GM23248 (cell line): ENCODE data around the gene CBY2. TPM values are rescaled to one million over a fixed set of nuclear protein-coding genes. Genes with fewer than 3 reads are reported as not detected.

Experiments
- DNase-seq: peaks from one replicate; pipeline ENCODE4 v3.0.0-alpha.2; 2015
- H2AFZ ChIP-seq: fragments of 200-600 bp; sonication (generic); 2 replicates; pipeline ENCODE4 v1.6.1; 2016; ENCODE audit warnings: antibody characterized with exemption
- H3F3A ChIP-seq: fragments of 200-600 bp; sonication (generic); 2 replicates; pipeline ENCODE4 v1.6.1; 2016; ENCODE audit warnings: mild to moderate bottlenecking, antibody characterized with exemption, mixed run types; ENCODE audit not compliant: insufficient read depth
- H3K27ac ChIP-seq: fragments of 200-600 bp; sonication (generic); 2 replicates; pipeline ENCODE4 v1.5.1; 2016; ENCODE audit warnings: mild to moderate bottlenecking
- H3K27me3 ChIP-seq: fragments of 200-600 bp; sonication (generic); replicated peaks from 2 replicates; pipeline ENCODE4 v1.6.1; 2016; ENCODE audit warnings: mild to moderate bottlenecking; ENCODE audit not compliant: insufficient read depth
- H3K36me3 ChIP-seq: fragments of 200-600 bp; sonication (generic); 2 replicates; pipeline ENCODE4 v1.6.1; 2016; ENCODE audit warnings: low read depth, mild to moderate bottlenecking
- H3K4me1 ChIP-seq: fragments of 200-600 bp; sonication (generic); 2 replicates; pipeline ENCODE4 v1.6.1; 2016; ENCODE audit warnings: mild to moderate bottlenecking; ENCODE audit not compliant: insufficient read depth
- H3K4me2 ChIP-seq: fragments of 200-600 bp; sonication (generic); one replicate; pipeline ENCODE4 v1.6.1; 2016; ENCODE audit warnings: mild to moderate bottlenecking; ENCODE audit not compliant: unreplicated experiment
- H3K4me3 ChIP-seq: fragments of 200-600 bp; sonication (generic); 2 replicates; pipeline ENCODE4 v1.5.1; 2016; ENCODE audit warnings: mild to moderate bottlenecking
- H3K79me2 ChIP-seq: fragments of 200-600 bp; sonication (generic); 2 replicates; pipeline ENCODE4 v1.6.1; 2016; ENCODE audit warnings: mild to moderate bottlenecking; ENCODE audit not compliant: insufficient read depth
- H3K9ac ChIP-seq: fragments of 200-600 bp; sonication (generic); 2 replicates; pipeline ENCODE4 v1.6.1; 2016; ENCODE audit warnings: mild to moderate bottlenecking
- H3K9me2 ChIP-seq: fragments of 200-600 bp; sonication (generic); 2 replicates; pipeline ENCODE4 v1.6.1; 2016; ENCODE audit warnings: mixed run types, mild to moderate bottlenecking, moderate library complexity; ENCODE audit not compliant: insufficient read depth
- H3K9me3 ChIP-seq: fragments of 200-600 bp; sonication (generic); one replicate; pipeline ENCODE4 v1.6.1; 2017; ENCODE audit warnings: low read depth
- H4K20me1 ChIP-seq: fragments of 200-600 bp; sonication (generic); 2 replicates; pipeline ENCODE4 v1.6.0; 2016; ENCODE audit not compliant: insufficient read depth
- EZH2 ChIP-seq: fragments of 200-600 bp; sonication (generic); IDR thresholded peaks from 2 replicates; pipeline ENCODE4 v1.6.1; 2018; ENCODE audit warnings: antibody characterized with exemption, mild to moderate bottlenecking; ENCODE audit not compliant: insufficient read depth, poor library complexity, severe bottlenecking
- EZH2phosphoT487 ChIP-seq: fragments of 200-600 bp; sonication (generic); IDR thresholded peaks from 2 replicates; pipeline ENCODE4 v1.6.1; 2018; ENCODE audit warnings: antibody characterized with exemption, moderate library complexity, mild to moderate bottlenecking, low read depth; ENCODE audit not compliant: insufficient read depth
- WGBS, 2 experiments: methylation state at CpG; one replicate each; pipeline ENCODE4 v1.1.6; 2015 to 2017; ENCODE audit warnings: low lambda C conversion rate in 2 of 2, low coverage in 1 of 2; ENCODE audit errors: missing lambda C conversion rate in 2 of 2; 5-methylcytosine and 5-hydroxymethylcytosine counted together
- in situ Hi-C: fragments of 300-500 bp; cut with MboI; formaldehyde crosslinking; loops from 2 replicates; pipeline ENCODE4 v1.15.0; 2020
- polyA plus RNA-seq: library from polyadenylated mRNA; unstranded; fragments of >200 nt; fragmentation: Nextera tagmentation; extraction: Ambion mirVana; gene quantifications from 2 replicates; pipeline ENCODE4 v1.2.1, GENCODE V29; 2016
- total RNA-seq: library from RNA; depleted of rRNA; stranded (reverse); fragments of >200 nt; shearing (Covaris generic); gene quantifications from 2 replicates; pipeline ENCODE4 v1.2.3, GENCODE V29; 2014

The CBY2 gene
- total and polyA plus RNA-seq, 2 experiments from 2014 or later = not detected

GRCh38 chr13:45723798-45724197, 21.7 kb downstream of the CBY2 start:
- Histone ChIP-seq H2AFZ (no peak overlapping the region), H3K36me3 (no peaks in the 10 kb centered on the region), H3K9me3 (no peaks in the 10 kb centered on the region), H3K79me2 (no peaks in the 10 kb centered on the region), H3K4me1 (no peaks in the 10 kb centered on the region), H3K27me3 (peaks cover 38% of the 10 kb centered on the region), H4K20me1 (no peaks in the 10 kb centered on the region), H3K4me2 (no peak overlapping the region), H3K9me2 (no peaks in the 10 kb centered on the region), H3F3A (no peaks in the 10 kb centered on the region), H3K27ac (no peak overlapping the region), H3K9ac (no peak overlapping the region), H3K4me3 (no peak overlapping the region)
- in situ Hi-C loops = no loop called here
- TF ChIP-seq EZH2phosphoT487 (no peak), EZH2 (no peak)
- DNase-seq = no peak
- WGBS, 2 experiments = 33 to 45% methylated on average over 2 of the region's 2 CpGs

- TF ChIP-seq EZH2phosphoT487 = no peak
- no peak for TF ChIP-seq EZH2
- no peaks in the 10 kb centered on the region for H3K36me3 ChIP-seq
- no peaks in the 10 kb centered on the region for H3F3A ChIP-seq
- H3K4me2 ChIP-seq = no peak overlapping the region
- H3K9me2 ChIP-seq = no peaks in the 10 kb centered on the region
- H3K4me3 ChIP-seq = no peak overlapping the region
- H3K79me2 ChIP-seq = no peaks in the 10 kb centered on the region
- 73 to 83% methylated on average over 6 of the region's 6 CpGs for WGBS, 2 experiments
- no peaks in the 10 kb centered on the region for H4K20me1 ChIP-seq
- no peaks in the 10 kb centered on the region for H3K4me1 ChIP-seq
- no peak overlapping the region for H2AFZ ChIP-seq
- in situ Hi-C loops = no loop called here
- peak; percentile 9 for DNase-seq
- peaks cover 50% of the 10 kb centered on the region for H3K27me3 ChIP-seq
- no peaks in the 10 kb centered on the region for H3K9me3 ChIP-seq
- H3K27ac ChIP-seq = no peak overlapping the region
- no peak overlapping the region for H3K9ac ChIP-seq
These were observed 26.6 kb downstream of the CBY2 start for GRCh38 chr13:45728759-45729158.

GRCh38 chr13:45731455-45731854, 29.3 kb downstream of the CBY2 start:
- Histone ChIP-seq H3K79me2 (no peaks in the 10 kb centered on the region), H3K36me3 (no peaks in the 10 kb centered on the region), H3K9ac (no peak overlapping the region), H3K4me2 (no peak overlapping the region), H3F3A (no peaks in the 10 kb centered on the region), H3K4me3 (no peak overlapping the region), H3K9me3 (no peaks in the 10 kb centered on the region), H3K27me3 (peaks cover 31% of the 10 kb centered on the region; the same call in 1 of the 2 replicates), H3K9me2 (no peaks in the 10 kb centered on the region), H2AFZ (no peak overlapping the region), H4K20me1 (no peaks in the 10 kb centered on the region), H3K27ac (no peak overlapping the region), H3K4me1 (no peaks in the 10 kb centered on the region)
- in situ Hi-C loops = no loop called here
- no peak for TF ChIP-seq EZH2
- no peak for TF ChIP-seq EZH2phosphoT487
- WGBS, 2 experiments = 51 to 55% methylated on average over 3 of the region's 3 CpGs
- no peak for DNase-seq

- H3K4me3 ChIP-seq = no peak overlapping the region
- H3K4me2 ChIP-seq = no peak overlapping the region
- no peaks in the 10 kb centered on the region for H3F3A ChIP-seq
- no peak overlapping the region for H3K9ac ChIP-seq
- no peaks in the 10 kb centered on the region for H3K36me3 ChIP-seq
- no peak overlapping the region for H2AFZ ChIP-seq
- H4K20me1 ChIP-seq = no peaks in the 10 kb centered on the region
- no peak overlapping the region for H3K27ac ChIP-seq
- TF ChIP-seq EZH2 (no peak), EZH2phosphoT487 (no peak)
- H3K9me3 ChIP-seq = no peaks in the 10 kb centered on the region
- peaks cover 31% of the 10 kb centered on the region; the same call in 1 of the 2 replicates for H3K27me3 ChIP-seq
- H3K4me1 ChIP-seq = no peaks in the 10 kb centered on the region
- WGBS, 2 experiments = 11 to 13% methylated on average over 5 of the region's 5 CpGs
- no peak for DNase-seq
- H3K9me2 ChIP-seq = no peaks in the 10 kb centered on the region
- in situ Hi-C loops = no loop called here
- no peaks in the 10 kb centered on the region for H3K79me2 ChIP-seq
These were observed 30.8 kb downstream of the CBY2 start for GRCh38 chr13:45732916-45733315.

- no peak overlapping the region for H3K4me2 ChIP-seq
- no peaks in the 10 kb centered on the region for H3K79me2 ChIP-seq
- H3K36me3 ChIP-seq = no peaks in the 10 kb centered on the region
- H2AFZ ChIP-seq = no peak overlapping the region
- H3K27me3 ChIP-seq = peaks cover 31% of the 10 kb centered on the region; the same call in 1 of the 2 replicates
- in situ Hi-C loops = no loop called here
- H3K9me2 ChIP-seq = no peaks in the 10 kb centered on the region
- H3F3A ChIP-seq = no peaks in the 10 kb centered on the region
- H4K20me1 ChIP-seq = no peaks in the 10 kb centered on the region
- TF ChIP-seq EZH2 (no peak), EZH2phosphoT487 (no peak)
- no peak overlapping the region for H3K27ac ChIP-seq
- no peak overlapping the region for H3K4me3 ChIP-seq
- DNase-seq = no peak
- 31 to 32% methylated on average over 5 of the region's 5 CpGs for WGBS, 2 experiments
- H3K9ac ChIP-seq = no peak overlapping the region
- H3K4me1 ChIP-seq = no peaks in the 10 kb centered on the region
- H3K9me3 ChIP-seq = no peaks in the 10 kb centered on the region
These were observed 31.2 kb downstream of the CBY2 start for GRCh38 chr13:45733361-45733760.
